ENCODE results near the gene CCDC6. TPM values are rescaled to one million over a fixed set of nuclear protein-coding genes. Genes with fewer than 3 reads are reported as not detected.

Gene CCDC6
- total RNA-seq, 1 experiment from 2014 or later, result 37.6 TPM

- peaks cover 50% of the 10 kb centered on the region for H3K4me1 ChIP-seq (ENCODE audit: insufficient read depth, low read length)
Observed at GRCh38 chr10:59903871-59904270, 2.5 kb downstream of the CCDC6 start.

GRCh38 chr10:59902016-59902415 is 4.3 kb downstream of the CCDC6 start:
- H3K36me3 ChIP-seq (ENCODE audit: low read depth, low read length), result 0 out of 2 replicates have a peak, but pooled peaks cover 4% of the 10 kb centered on the region
- H3K9ac ChIP-seq (ENCODE audit: low read length), result no peak overlapping the region
- H3K9me3 ChIP-seq (ENCODE audit: low read length), result no peaks in the 10 kb centered on the region
- TF ChIP-seq EZH2phosphoT487 (IDR thresholded peaks at IDR 0.05; ENCODE audit: borderline replicate concordance, low read length) (no peak), EZH2 (IDR thresholded peaks at IDR 0.05; ENCODE audit: low read length, unreplicated experiment) (no peak), CTCF (conservative IDR thresholded peaks at IDR 0.05; ENCODE audit: low read depth, low read length) (no peak)
- H3K27ac ChIP-seq (ENCODE audit: low read length), result no peak overlapping the region
- H3K4me1 ChIP-seq (ENCODE audit: insufficient read depth, low read length), result peaks cover 31% of the 10 kb centered on the region
- no peak overlapping the region for H3K4me3 ChIP-seq (ENCODE audit: low read length)
- ATAC-seq, result no peak
- H3K79me2 ChIP-seq (ENCODE audit: low read length), result peaks cover 93% of the 10 kb centered on the region
- intact Hi-C loops (cut with micrococcal nuclease), result no loop called here
- H3F3A ChIP-seq (ENCODE audit: low read length, unreplicated experiment), result no peaks in the 10 kb centered on the region
- POLR2A ChIA-PET (ENCODE audit: unreplicated experiment), result interaction anchor here (0.7 kb wide), 1 partner anchor 37 kb away, joined by 4 read pairs; no protein-coding TSS in a partner anchor
- H2AFZ ChIP-seq (ENCODE audit: low read length), result no peak overlapping the region
- H4K20me1 ChIP-seq (ENCODE audit: low read length), result peaks cover 57% of the 10 kb centered on the region
- H3K27me3 ChIP-seq (ENCODE audit: low read length), result no peaks in the 10 kb centered on the region
- no peaks in the 10 kb centered on the region for H3K9me2 ChIP-seq (replicated peaks; ENCODE audit: low read length)
- CTCF ChIA-PET, result no interaction called here
- H3K4me2 ChIP-seq (ENCODE audit: low read length), result peak overlapping the region; percentile 36
- DNase-seq, result no peak
- no TSS peak for BruUV-seq (replicated peaks)

More at GRCh38 chr10:59903871-59904270, 2.5 kb downstream of the CCDC6 start:
- intact Hi-C loops (cut with micrococcal nuclease), result no loop called here
- ChIA-PET CTCF (no interaction called here), POLR2A (ENCODE audit: unreplicated experiment) (no interaction called here)
- no peak for TF ChIP-seq EZH2 (IDR thresholded peaks at IDR 0.05; ENCODE audit: low read length, unreplicated experiment)
- no peak for TF ChIP-seq CTCF (conservative IDR thresholded peaks at IDR 0.05; ENCODE audit: low read depth, low read length)
- TF ChIP-seq EZH2phosphoT487 (IDR thresholded peaks at IDR 0.05; ENCODE audit: borderline replicate concordance, low read length), result no peak
- Histone ChIP-seq H3K27me3 (ENCODE audit: low read length) (no peaks in the 10 kb centered on the region), H3K4me2 (ENCODE audit: low read length) (peak overlapping the region; percentile 84), H3K9me2 (replicated peaks; ENCODE audit: low read length) (no peaks in the 10 kb centered on the region), H3K27ac (ENCODE audit: low read length) (no peak overlapping the region), H3K79me2 (ENCODE audit: low read length) (peaks cover 74% of the 10 kb centered on the region), H4K20me1 (ENCODE audit: low read length) (peaks cover 46% of the 10 kb centered on the region), H3K36me3 (ENCODE audit: low read depth, low read length) (0 out of 2 replicates have a peak, but pooled peaks cover 4% of the 10 kb centered on the region), H3K4me3 (ENCODE audit: low read length) (peak overlapping the region; percentile 93), H3K9ac (ENCODE audit: low read length) (no peak overlapping the region), H3K9me3 (ENCODE audit: low read length) (no peaks in the 10 kb centered on the region), H2AFZ (ENCODE audit: low read length) (no peak overlapping the region), H3F3A (ENCODE audit: low read length, unreplicated experiment) (peaks cover 12% of the 10 kb centered on the region)
- DNase-seq, result no peak
- ATAC-seq, result no peak
- BruUV-seq (replicated peaks), result no TSS peak

GRCh38 chr10:59901470-59901869 is 4.9 kb downstream of the CCDC6 start:
- no peak overlapping the region for H3K27ac ChIP-seq (ENCODE audit: low read length)
- CTCF ChIA-PET, result no interaction called here
- no peak overlapping the region for H3K9ac ChIP-seq (ENCODE audit: low read length)
- POLR2A ChIA-PET (ENCODE audit: unreplicated experiment), result interaction anchor here (0.7 kb wide), 1 partner anchor 37 kb away, joined by 4 read pairs; no protein-coding TSS in a partner anchor
- H3K9me2 ChIP-seq (replicated peaks; ENCODE audit: low read length), result no peaks in the 10 kb centered on the region
- H4K20me1 ChIP-seq (ENCODE audit: low read length), result peaks cover 57% of the 10 kb centered on the region
- no peaks in the 10 kb centered on the region for H3K27me3 ChIP-seq (ENCODE audit: low read length)
- H3F3A ChIP-seq (ENCODE audit: low read length, unreplicated experiment), result no peaks in the 10 kb centered on the region
- peaks cover 98% of the 10 kb centered on the region for H3K79me2 ChIP-seq (ENCODE audit: low read length)
- no peak overlapping the region for H2AFZ ChIP-seq (ENCODE audit: low read length)
- peaks cover 29% of the 10 kb centered on the region for H3K4me1 ChIP-seq (ENCODE audit: insufficient read depth, low read length)
- H3K4me3 ChIP-seq (ENCODE audit: low read length), result no peak overlapping the region
- H3K4me2 ChIP-seq (ENCODE audit: low read length), result peak overlapping the region; percentile 36
- TF ChIP-seq CTCF (conservative IDR thresholded peaks at IDR 0.05; ENCODE audit: low read depth, low read length) (no peak), EZH2 (IDR thresholded peaks at IDR 0.05; ENCODE audit: low read length, unreplicated experiment) (no peak), EZH2phosphoT487 (IDR thresholded peaks at IDR 0.05; ENCODE audit: borderline replicate concordance, low read length) (no peak)
- no peak for ATAC-seq
- BruUV-seq (replicated peaks), result no TSS peak
- H3K9me3 ChIP-seq (ENCODE audit: low read length), result no peaks in the 10 kb centered on the region
- 0 out of 2 replicates have a peak, but pooled peaks cover 4% of the 10 kb centered on the region for H3K36me3 ChIP-seq (ENCODE audit: low read depth, low read length)
- peak; percentile 60 for DNase-seq
- intact Hi-C loops (cut with micrococcal nuclease), result no loop called here
